Skeletal muscle satellite cell (primary cell): ENCODE measurements around the gene IGLON5.

ENCODE experiments used
- H3K27me3 ChIP-seq: 2 replicates; pipeline ENCODE4 v1.7.0; 2013; ENCODE audit warnings: low read length; ENCODE audit not compliant: control insufficient read depth, insufficient read depth
- H3K36me3 ChIP-seq: 2 replicates; pipeline ENCODE4 v1.7.0; 2013; ENCODE audit warnings: mild to moderate bottlenecking, control low read depth, low read length; ENCODE audit not compliant: insufficient read depth
- H3K4me1 ChIP-seq: 2 replicates; pipeline ENCODE4 v1.7.0; 2013; ENCODE audit warnings: low read length; ENCODE audit not compliant: control insufficient read depth, insufficient read depth
- H3K4me2 ChIP-seq: 2 replicates; pipeline ENCODE4 v1.7.0; 2013; ENCODE audit warnings: mild to moderate bottlenecking, low read length
- H3K4me3 ChIP-seq: 2 replicates; pipeline ENCODE4 v1.7.0; 2013; ENCODE audit warnings: low read length
- H3K9ac ChIP-seq: 2 replicates; pipeline ENCODE4 v1.7.0; 2013; ENCODE audit warnings: mild to moderate bottlenecking, low read depth, low read length, moderate library complexity
- H3K9me3 ChIP-seq: replicated peaks from 2 replicates; pipeline ENCODE4 v1.7.0; 2013; ENCODE audit warnings: mild to moderate bottlenecking, control low read depth, low read length

Gene IGLON5

GRCh38 chr19:51342631-51343569 lies 31.5 kb downstream of the IGLON5 start:
- H3K9ac ChIP-seq: no peak overlapping the region
- H3K4me2 ChIP-seq: no peak overlapping the region
- peaks cover 16% of the 10 kb centered on the region for H3K4me1 ChIP-seq
- H3K36me3 ChIP-seq: peaks cover 25% of the 10 kb centered on the region
- H3K9me3 ChIP-seq: no peaks in the 10 kb centered on the region
- no peak overlapping the region for H3K4me3 ChIP-seq
- H3K27me3 ChIP-seq: no peaks in the 10 kb centered on the region

- no peak overlapping the region for H3K9ac ChIP-seq
- H3K27me3 ChIP-seq: no peaks in the 10 kb centered on the region
- H3K9me3 ChIP-seq: no peaks in the 10 kb centered on the region
- peaks cover 8% of the 10 kb centered on the region for H3K4me1 ChIP-seq
- no peak overlapping the region for H3K4me2 ChIP-seq
- peaks cover 25% of the 10 kb centered on the region for H3K36me3 ChIP-seq
- H3K4me3 ChIP-seq: no peak overlapping the region
Observed at GRCh38 chr19:51345076-51345620, 33.7 kb downstream of the IGLON5 start.

- H3K9ac ChIP-seq: no peak overlapping the region
- no peaks in the 10 kb centered on the region for H3K9me3 ChIP-seq
- H3K36me3 ChIP-seq: peaks cover 35% of the 10 kb centered on the region
- H3K4me1 ChIP-seq: peaks cover 11% of the 10 kb centered on the region
- H3K4me2 ChIP-seq: no peak overlapping the region
- no peak overlapping the region for H3K4me3 ChIP-seq
- no peaks in the 10 kb centered on the region for H3K27me3 ChIP-seq
Observed at GRCh38 chr19:51346742-51347141, 35.3 kb downstream of the IGLON5 start.

GRCh38 chr19:51347209-51347928 lies 35.9 kb downstream of the IGLON5 start:
- Histone ChIP-seq H3K4me2 (no peak overlapping the region), H3K9me3 (no peaks in the 10 kb centered on the region), H3K4me1 (peaks cover 11% of the 10 kb centered on the region), H3K4me3 (no peak overlapping the region), H3K9ac (no peak overlapping the region), H3K36me3 (peaks cover 37% of the 10 kb centered on the region), H3K27me3 (no peaks in the 10 kb centered on the region)

GRCh38 chr19:51351266-51351990 lies 40.0 kb downstream of the IGLON5 start:
- H3K9me3 ChIP-seq: no peaks in the 10 kb centered on the region
- H3K4me2 ChIP-seq: no peak overlapping the region
- peaks cover 23% of the 10 kb centered on the region for H3K36me3 ChIP-seq
- H3K27me3 ChIP-seq: no peaks in the 10 kb centered on the region
- no peak overlapping the region for H3K4me3 ChIP-seq
- H3K4me1 ChIP-seq: peaks cover 11% of the 10 kb centered on the region
- H3K9ac ChIP-seq: no peak overlapping the region

- H3K36me3 ChIP-seq: peaks cover 12% of the 10 kb centered on the region
Observed at GRCh38 chr19:51352783-51353360, 41.4 kb downstream of the IGLON5 start.

GRCh38 chr19:51354103-51354741 lies 42.8 kb downstream of the IGLON5 start:
- Histone ChIP-seq H3K36me3 (peaks cover 12% of the 10 kb centered on the region), H3K9me3 (no peaks in the 10 kb centered on the region), H3K4me1 (peaks cover 17% of the 10 kb centered on the region), H3K27me3 (no peaks in the 10 kb centered on the region), H3K9ac (no peak overlapping the region), H3K4me2 (no peak overlapping the region), H3K4me3 (no peak overlapping the region)

More at GRCh38 chr19:51352783-51353360, 41.4 kb downstream of the IGLON5 start:
- H3K9ac ChIP-seq: no peak overlapping the region
- no peak overlapping the region for H3K4me3 ChIP-seq
- H3K4me2 ChIP-seq: no peak overlapping the region
- no peaks in the 10 kb centered on the region for H3K27me3 ChIP-seq
- H3K4me1 ChIP-seq: peaks cover 11% of the 10 kb centered on the region
- H3K9me3 ChIP-seq: no peaks in the 10 kb centered on the region

GRCh38 chr19:51354742-51355148 lies 43.3 kb downstream of the IGLON5 start:
- no peaks in the 10 kb centered on the region for H3K27me3 ChIP-seq
- peaks cover 12% of the 10 kb centered on the region for H3K36me3 ChIP-seq
- H3K4me1 ChIP-seq: peaks cover 21% of the 10 kb centered on the region
- no peak overlapping the region for H3K9ac ChIP-seq
- no peaks in the 10 kb centered on the region for H3K9me3 ChIP-seq
- H3K4me2 ChIP-seq: no peak overlapping the region
- no peak overlapping the region for H3K4me3 ChIP-seq

GRCh38 chr19:51356159-51356801 lies 44.8 kb downstream of the IGLON5 start:
- no peaks in the 10 kb centered on the region for H3K9me3 ChIP-seq
- H3K4me2 ChIP-seq: no peak overlapping the region
- no peak overlapping the region for H3K9ac ChIP-seq
- H3K4me3 ChIP-seq: no peak overlapping the region
- peaks cover 7% of the 10 kb centered on the region for H3K36me3 ChIP-seq
- no peaks in the 10 kb centered on the region for H3K27me3 ChIP-seq
- peaks cover 14% of the 10 kb centered on the region for H3K4me1 ChIP-seq

GRCh38 chr19:51357952-51358351 lies 46.5 kb downstream of the IGLON5 start:
- H3K4me3 ChIP-seq: no peak overlapping the region
- peaks cover 20% of the 10 kb centered on the region for H3K4me1 ChIP-seq
- H3K27me3 ChIP-seq: no peaks in the 10 kb centered on the region
- H3K9me3 ChIP-seq: no peaks in the 10 kb centered on the region
- H3K36me3 ChIP-seq: no peaks in the 10 kb centered on the region
- no peak overlapping the region for H3K4me2 ChIP-seq
- no peak overlapping the region for H3K9ac ChIP-seq
